Endothelial cell of hepatic sinusoid (primary cell): ENCODE results near the gene BTN1A1.
"Not testable (repeated sequence)": the region's sequence is repeated elsewhere in the genome, so short reads cannot be mapped to it uniquely, and the experiment has no call there.

Experiments used
- in situ Hi-C: cut with HindIII; loops from 2 replicates; pipeline ENCODE4 v1.10.0; 2017; ENCODE audit warnings: low sequenced_read_pairs

The BTN1A1 gene

DNA sequence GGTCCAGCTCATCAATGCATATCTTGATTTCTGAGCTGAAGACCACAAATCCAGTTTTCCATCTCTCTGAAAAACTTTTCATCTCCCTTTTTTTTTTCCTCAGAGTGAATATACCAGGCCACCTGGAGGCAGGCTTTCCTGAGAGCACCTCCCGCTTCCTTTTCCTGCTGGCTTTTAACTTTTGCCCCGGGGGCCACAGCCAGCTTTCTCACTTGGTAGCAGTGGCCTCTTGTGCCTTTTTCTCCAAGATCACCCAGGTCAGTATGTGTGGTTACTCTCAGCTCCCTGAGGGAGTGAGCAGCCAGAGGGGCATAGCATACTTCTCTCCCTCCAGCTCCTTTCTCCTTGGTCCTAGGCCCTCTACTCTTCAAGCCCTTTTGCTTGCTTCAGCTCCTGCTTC is at the start of gene BTN1A1:
Gene BTN1A1 (plus strand): TSS at position 202 of the 400 bp plus-strand sequence. CDS start 984 bp downstream, outside the sequence.
- in situ Hi-C loops: loop anchor here (5.0 kb wide), 1 partner anchor 63 kb away; no protein-coding TSS in a partner anchor

DNA sequence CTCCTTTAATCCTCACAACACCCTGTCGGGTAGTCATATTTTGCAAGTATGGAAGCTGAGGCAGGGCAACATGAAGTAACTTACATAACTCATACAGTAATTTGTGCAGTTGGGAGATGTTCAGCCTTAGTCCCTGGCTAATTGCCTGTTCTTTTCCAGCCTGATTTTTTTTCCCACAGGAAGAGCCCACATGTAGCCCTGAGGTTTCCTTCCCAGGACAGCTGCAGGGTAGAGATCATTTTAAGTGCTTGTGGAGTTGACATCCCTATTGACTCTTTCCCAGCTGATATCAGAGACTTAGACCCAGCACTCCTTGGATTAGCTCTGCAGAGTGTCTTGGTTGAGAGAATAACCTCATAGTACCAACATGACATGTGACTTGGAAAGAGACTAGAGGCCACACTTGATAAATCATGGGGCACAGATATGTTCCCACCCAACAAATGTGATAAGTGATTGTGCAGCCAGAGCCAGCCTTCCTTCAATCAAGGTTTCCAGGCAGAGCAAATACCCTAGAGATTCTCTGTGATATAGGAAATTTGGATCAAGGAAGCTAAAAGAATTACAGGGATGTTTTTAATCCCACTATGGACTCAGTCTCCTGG is 47.4 kb upstream of the BTN1A1 start:
- in situ Hi-C loops: no loop called here

- in situ Hi-C loops: no loop called here
Measured at GRCh38 chr6:26454631-26455030, 45.5 kb upstream of the BTN1A1 start.

DNA sequence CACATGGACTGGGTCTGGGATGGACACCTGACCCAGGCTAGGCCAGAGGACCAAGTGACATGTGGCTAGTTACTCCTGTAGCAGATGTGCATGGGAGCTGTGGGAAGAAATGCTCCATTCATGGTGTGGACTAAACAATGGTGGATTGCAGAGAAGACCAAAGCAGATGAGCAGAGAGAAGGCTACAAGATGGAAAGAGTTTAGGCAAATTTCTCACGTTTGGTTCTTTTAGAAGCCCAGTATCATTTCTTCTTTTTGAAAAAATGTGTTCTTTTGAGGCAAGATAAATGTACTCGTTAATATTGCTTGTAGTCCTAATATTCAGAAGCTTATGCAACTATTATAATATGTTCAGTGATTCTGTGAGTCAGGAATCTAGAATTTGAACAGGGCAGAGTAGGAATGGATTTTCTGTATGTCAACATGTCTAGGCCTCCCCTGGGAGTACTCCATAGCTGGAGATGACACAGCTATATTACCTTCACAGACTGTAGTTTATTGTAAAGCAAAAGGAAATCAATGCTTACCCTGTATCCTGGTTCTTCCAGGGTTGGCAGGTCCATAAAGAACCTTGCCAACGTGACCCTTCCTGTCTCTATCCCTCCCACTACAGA is 44.6 kb upstream of the BTN1A1 start:
- in situ Hi-C loops: no loop called here

DNA sequence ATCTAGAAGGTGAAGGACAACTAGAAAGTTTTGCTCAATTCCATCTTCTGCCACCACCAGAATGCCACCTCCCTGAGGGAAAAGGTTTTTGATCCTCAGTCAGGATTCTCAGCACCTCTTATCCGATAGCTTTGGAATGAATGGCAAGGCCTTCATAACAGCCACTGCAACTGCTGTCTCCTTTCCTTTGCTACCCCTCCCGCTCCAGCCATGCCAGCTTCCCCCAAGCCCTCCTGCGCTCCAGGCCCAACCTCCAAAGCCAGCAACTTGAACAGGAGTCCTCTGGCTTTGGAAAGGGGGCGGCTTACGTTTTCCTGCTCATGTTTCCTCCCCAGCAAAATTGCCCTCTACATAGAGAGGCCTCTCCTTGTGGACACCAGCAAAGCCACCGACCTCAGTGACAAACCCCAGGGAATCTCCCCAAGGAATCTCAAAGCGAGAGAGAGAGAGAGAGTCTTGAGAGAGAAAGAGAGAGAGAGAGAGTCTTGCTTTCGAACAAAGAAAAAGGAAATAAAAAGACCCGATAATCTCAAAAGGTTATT is 42.8 kb upstream of the BTN1A1 start:
- in situ Hi-C loops: no loop called here

DNA sequence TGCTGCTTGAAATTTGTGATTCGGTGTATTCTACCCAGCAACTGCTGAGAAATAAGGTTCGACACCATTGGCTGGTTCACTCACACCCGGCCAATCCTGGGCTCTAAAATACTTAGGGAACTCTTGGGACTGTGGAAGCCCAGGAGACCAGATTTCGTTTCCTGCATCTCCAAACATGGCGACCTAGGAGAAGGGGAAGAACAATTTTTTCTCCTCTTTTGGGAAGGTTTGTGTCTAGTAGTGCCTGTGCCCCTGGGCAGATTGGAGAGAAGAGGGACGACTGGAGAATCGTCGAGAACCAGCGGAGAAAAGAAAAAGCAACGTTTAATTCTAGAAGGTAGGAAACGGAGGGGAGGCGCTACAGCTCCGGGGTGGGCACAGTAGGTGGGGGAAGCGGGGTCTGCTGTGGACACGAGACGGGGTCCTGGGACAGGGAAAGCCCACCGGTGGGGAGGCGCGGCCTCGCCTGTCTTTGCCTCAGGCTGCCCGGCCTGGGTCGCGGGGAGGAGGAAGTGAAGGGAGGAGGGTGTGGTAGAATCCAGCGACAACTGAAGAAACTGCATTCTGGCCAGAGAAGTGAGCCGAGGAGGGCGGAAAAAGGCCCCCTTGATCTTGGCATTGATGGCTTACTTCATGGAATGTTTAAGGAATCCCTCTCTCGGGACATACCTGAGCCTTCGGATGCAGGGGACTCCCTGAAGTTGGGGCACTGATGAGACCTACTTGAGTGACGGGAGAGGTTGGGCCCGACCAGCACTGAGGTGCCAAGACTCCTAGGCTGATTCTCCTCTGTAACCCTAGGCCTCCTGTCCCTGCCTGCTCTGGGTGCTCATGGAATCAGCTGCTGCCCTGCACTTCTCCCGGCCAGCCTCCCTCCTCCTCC is 42.1 kb upstream of the BTN1A1 start, which contains the start of gene BTN2A1:
Gene BTN2A1 (plus strand): TSS at position 150 of the 883 bp plus-strand sequence. CDS start 682 bp downstream, at position 832.
- in situ Hi-C loops: no loop called here

- in situ Hi-C loops: no loop called here
Measured at GRCh38 chr6:26459023-26459810, 40.9 kb upstream of the BTN1A1 start.

DNA sequence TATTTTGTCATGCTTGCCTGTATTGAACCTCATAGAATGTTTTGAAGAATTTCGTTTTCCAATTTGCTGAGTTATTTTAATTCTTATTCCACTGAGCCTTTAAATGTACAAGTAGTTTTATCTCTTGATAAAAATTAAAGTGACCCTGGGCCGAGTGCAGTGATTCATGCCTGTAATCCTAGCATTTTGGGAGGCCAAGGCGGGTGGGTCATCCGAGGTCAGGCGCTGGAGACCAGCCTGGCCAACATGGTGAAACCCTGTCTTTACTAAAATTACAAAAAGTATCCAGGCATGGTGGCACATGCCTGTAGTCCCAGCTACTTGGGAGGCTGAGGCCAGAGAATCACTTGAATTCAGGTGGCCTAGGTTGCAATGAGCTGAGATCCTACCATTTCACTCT is 38.8 kb upstream of the BTN1A1 start:
- in situ Hi-C loops: not testable (repeated sequence)

DNA sequence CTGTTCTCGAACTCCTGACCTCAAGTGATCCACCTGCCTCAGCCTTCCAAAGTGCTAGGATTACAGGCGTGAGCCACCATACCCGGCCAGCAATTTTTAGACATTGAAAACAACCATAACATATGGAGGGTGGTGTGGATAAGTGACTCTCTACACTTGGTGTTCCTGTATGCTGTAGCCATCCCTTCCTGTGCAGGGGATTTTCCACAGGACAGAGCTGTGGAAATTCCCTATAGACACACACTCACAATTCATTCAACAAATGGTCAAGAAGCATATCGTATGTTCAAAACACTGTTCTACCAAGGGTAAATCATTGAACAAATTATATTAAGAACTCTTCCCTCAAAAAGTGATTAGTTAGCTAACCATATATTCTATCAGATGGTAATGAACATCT is 36.1 kb upstream of the BTN1A1 start:
- in situ Hi-C loops: no loop called here

GRCh38 chr6:26464416-26465131 is 35.5 kb upstream of the BTN1A1 start:
- in situ Hi-C loops: no loop called here

GRCh38 chr6:26465776-26466175 is 34.3 kb upstream of the BTN1A1 start:
- in situ Hi-C loops: no loop called here

GRCh38 chr6:26468829-26469228 is 31.3 kb upstream of the BTN1A1 start:
- in situ Hi-C loops: no loop called here

DNA sequence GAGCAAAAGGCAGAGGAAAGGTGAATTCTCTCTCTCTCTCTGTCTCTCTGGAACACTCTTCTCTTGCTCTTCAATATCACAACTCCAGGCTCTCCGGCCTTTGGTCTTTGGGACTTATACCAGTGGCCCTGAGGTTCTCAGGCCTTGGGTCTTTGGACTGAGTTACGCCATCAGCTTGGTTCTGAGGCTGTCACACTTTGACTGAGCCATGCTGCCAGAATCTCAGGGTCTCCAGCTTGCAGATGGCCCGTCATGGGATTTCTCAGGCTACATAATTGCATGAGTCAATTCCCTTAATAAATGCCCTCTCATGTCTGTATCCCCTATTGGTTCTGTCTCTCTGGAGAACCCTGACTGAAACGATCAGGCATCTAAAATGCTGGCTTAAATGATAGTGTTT is 29.5 kb upstream of the BTN1A1 start:
- in situ Hi-C loops: no loop called here

DNA sequence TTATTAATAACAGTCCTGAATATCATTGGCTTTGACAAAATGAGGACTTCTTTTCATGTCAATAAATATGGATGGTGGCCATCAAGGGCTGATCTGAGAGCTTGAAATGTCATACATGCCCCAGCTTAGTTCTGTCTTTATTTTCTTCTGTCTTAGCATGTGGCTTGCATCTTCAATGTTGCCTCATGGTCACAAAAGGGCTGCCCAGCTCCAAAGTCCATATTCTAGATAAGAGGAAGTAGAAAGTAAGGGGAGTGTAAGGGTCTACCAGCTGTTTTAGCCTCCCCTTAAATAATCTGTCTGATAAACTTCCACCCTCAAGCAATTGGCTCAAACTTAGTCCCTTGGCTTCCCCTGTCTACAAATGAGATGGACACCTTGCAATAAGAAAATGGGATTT is 28.1 kb upstream of the BTN1A1 start:
- in situ Hi-C loops: no loop called here

DNA sequence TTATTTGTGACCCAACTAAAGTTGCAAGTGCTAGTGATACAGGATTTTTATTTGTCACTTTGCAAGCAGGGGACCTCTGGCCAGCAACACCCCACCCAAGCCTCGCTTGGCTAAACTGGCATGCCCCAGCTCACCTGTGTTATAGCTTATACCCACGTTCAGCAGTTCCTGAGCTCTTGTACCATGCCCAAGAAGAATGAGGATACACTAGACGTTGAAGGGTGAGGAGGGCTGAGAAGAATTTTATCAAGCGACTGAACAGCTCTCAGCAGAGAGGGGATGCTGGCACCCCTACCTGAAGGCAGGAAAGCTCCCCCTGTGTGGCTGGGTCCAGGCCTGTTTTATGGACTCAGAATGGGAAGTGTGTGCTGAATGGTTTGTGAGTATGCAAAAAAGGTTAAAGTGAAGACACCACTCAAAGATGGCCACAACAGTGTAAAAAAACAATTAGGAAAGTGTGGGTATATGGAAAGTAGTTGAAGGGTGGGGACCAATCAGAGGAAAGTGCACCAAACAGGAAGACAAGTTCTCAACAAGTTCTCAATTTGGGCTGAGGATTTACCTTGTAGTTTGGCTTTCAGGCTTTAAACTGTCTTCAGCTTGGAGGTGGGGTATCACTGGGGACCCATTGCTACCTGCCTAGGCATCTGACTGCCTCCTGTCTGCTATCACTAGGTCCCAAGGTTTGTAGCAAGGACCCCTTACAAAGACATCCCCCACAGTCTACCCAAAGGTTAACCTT is 27.4 kb upstream of the BTN1A1 start:
- in situ Hi-C loops: no loop called here

GRCh38 chr6:26473429-26473757 is 26.7 kb upstream of the BTN1A1 start:
- in situ Hi-C loops: no loop called here

- in situ Hi-C loops: no loop called here
Measured at GRCh38 chr6:26473758-26474438, 26.2 kb upstream of the BTN1A1 start.

DNA sequence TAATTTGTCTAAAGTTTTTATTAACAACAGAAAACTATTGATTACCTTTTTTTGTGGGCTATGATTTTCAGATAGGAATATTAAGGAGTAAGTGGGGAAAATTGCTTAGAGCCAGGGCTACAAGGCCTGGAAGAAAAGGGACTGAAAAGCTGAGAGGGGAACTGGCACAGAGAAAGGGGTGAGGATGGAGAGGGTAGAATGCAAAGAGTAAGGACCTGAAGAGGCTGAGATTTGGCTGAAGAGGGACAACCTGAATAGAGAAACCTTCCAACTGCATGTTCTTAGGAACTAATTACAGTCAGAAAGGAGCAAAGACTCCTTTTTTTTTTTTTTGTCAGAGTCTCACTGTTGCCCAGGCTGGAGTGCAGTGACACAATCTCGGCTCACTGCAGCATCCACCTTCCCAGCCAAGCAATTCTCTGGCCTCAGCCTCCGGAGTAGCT is 25.6 kb upstream of the BTN1A1 start:
- in situ Hi-C loops: no loop called here
